GM12878 (cell line): ENCODE data around the gene C1orf53.

Source experiments
- CTCF ChIP-seq, 3 experiments: IDR thresholded peaks in 2 of 3; conservative IDR thresholded peaks in 1 of 3; 2 replicates each; pipeline ENCODE4 v1.5.1; 2011; ENCODE audit warnings: low read depth in 3 of 3, low read length in 3 of 3, mild to moderate bottlenecking in 3 of 3, control low read depth in 2 of 3, moderate library complexity in 2 of 3, inconsistent platforms in 1 of 3, mixed read lengths in 1 of 3; ENCODE audit not compliant: control insufficient read depth in 2 of 3, insufficient read depth in 1 of 3; ENCODE audit errors: extremely low read depth in 1 of 3
- HDAC6 ChIP-seq: fragments of 200-600 bp; sonication (generic); IDR thresholded peaks from one replicate; pipeline ENCODE4 v1.8.0; 2017; ENCODE audit warnings: antibody characterized with exemption; ENCODE audit not compliant: unreplicated experiment
- MLLT1 ChIP-seq: fragments of 450-650 bp; IDR thresholded peaks from 2 replicates; pipeline ENCODE4 v1.6.1; 2016; ENCODE audit warnings: mild to moderate bottlenecking
- PAX8 ChIP-seq: fragments of 450-650 bp; IDR thresholded peaks from 2 replicates; pipeline ENCODE4 v1.6.1; 2017; ENCODE audit warnings: mild to moderate bottlenecking, moderate library complexity
- PBX3 ChIP-seq: IDR thresholded peaks from 2 replicates; pipeline ENCODE4 v1.6.1; 2011; ENCODE audit warnings: mild to moderate bottlenecking, low read depth, low read length, moderate library complexity; ENCODE audit not compliant: insufficient replicate concordance
- POLR2AphosphoS5 ChIP-seq: IDR thresholded peaks from 2 replicates; pipeline ENCODE4 v1.6.1; 2011; ENCODE audit warnings: mild to moderate bottlenecking, low read length, inconsistent platforms
- RAD21 ChIP-seq: IDR thresholded peaks from 2 replicates; pipeline ENCODE4 v1.6.1; 2011; ENCODE audit warnings: mild to moderate bottlenecking, low read depth, low read length, moderate library complexity; ENCODE audit not compliant: insufficient read depth
- SPI1 ChIP-seq: IDR thresholded peaks from 2 replicates; pipeline ENCODE4 v1.6.1; 2011; ENCODE audit warnings: low read depth, mild to moderate bottlenecking, low read length, moderate library complexity, borderline replicate concordance; ENCODE audit not compliant: insufficient read depth

- TF ChIP-seq MLLT1 (no peak), HDAC6 (no peak), PBX3 (no peak), PAX8 (no peak), POLR2AphosphoS5 (no peak), SPI1 (no peak), RAD21 (no peak), CTCF (IDR thresholded peaks at IDR 0.05 in 2 of 3, conservative IDR thresholded peaks at IDR 0.05 in 1 of 3; ENCODE audit: control insufficient read depth in 2 of 3, extremely low read depth in 1 of 3, insufficient read depth in 1 of 3, low read depth in 3 of 3, low read length in 3 of 3) (no peak)
Measured at GRCh38 chr1:197862221-197862620, 40.2 kb upstream of the C1orf53 start.
